Activated naive CD8-positive, alpha-beta T cell treated with anti-CD3 and anti-CD28 coated beads, Interleukin-2, amount 50 U/mL, for 16 hours (primary cell): ENCODE results near the gene FAM234B.

Experiments used
- DNase-seq: peaks from one replicate; pipeline ENCODE4 v3.0.0-alpha.2; 2020; ENCODE audit warnings: low read depth, low spot score

The FAM234B gene

GRCh38 chr12:13091832-13092231, 47.7 kb downstream of the FAM234B start:
- DNase-seq = no peak

DNA sequence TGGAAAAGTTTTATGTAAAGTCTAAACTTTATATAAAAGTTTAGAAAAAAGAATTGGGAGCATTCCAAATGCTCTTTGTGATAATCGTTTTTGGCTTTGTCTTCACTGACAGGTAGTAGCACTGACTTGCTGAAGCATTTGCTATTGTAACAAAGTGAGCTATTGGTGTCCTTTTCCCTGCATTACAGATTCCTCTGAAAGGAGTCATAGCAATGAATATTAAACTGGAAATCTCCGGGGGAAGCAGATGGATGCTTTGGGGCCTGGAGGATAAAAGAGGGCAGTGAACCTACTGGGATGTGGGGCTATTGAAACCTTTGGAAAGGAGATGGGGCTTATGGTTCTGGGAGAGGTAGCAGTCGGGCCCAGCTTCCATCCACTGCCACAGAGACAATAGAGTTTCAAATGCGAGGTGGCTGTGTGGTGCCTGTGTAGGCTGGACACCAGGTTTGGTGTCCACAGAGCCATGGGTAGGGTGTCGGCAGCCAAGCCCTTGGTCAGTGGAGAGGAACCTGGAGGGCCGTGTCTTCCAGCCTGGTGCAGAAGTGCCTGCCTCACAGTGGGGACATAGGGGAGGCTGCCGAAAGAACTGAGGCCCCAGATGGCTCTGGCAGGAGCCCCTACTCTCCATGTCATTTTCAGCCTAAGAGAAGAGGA, 49.1 kb downstream of the FAM234B start:
- no peak for DNase-seq

DNA sequence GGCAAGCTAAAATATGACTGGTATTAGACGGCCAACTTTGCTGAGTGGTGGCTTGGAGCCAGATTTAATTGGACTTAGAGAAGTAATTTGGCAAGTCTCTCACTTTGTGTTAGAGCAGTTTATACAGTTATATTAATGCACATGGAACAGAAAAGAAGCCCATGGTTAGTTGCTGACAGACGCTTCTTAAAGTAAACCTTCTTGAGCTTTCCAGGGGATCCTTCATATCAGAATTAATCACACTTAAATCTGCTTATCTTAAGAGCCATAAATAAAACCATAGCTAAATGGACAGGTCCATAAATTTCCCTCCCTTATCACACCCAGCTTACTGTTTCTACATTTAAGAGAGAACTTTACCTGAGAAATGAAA, 49.7 kb downstream of the FAM234B start:
- no peak for DNase-seq

GRCh38 chr12:13094367-13094766, 50.2 kb downstream of the FAM234B start:
- DNase-seq = no peak

DNA sequence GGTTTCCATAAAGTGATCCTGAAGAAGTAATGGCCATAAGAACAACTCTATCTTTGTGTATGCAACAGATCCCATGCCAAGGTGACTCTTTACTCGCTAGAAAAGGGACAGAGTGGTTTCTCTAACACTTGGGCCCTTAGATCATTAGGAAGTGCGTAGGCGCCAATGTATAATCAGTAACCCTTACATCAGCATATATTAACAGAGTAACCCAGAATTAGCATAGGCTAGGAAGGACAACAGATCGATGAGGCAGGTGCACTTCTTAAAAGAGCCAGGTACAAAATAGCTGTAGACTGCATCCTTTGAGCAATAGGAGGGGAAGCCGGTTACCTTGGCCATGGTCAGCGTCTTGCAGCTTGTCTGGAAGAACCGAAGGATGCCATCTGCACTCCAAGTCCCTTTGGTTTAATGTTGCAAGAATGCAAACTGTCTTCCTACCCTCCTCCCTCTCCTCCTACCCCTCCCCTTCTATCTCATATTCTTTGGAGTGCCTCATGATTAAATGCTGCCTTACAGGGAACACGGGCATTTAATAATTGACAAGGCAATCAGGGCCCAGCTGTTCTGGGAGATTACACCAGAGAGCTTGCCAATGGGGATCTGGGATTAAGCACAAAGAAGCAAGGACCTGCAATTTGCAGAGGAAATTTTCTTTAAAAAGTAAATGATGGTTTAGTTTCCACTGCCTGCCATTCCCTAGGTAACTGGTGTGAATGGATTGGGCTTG, 51.2 kb downstream of the FAM234B start:
- no peak for DNase-seq

GRCh38 chr12:13097491-13098011, 53.4 kb downstream of the FAM234B start:
- DNase-seq = no peak

- no peak for DNase-seq
Observed at GRCh38 chr12:13099066-13099843, 55.1 kb downstream of the FAM234B start.

DNA sequence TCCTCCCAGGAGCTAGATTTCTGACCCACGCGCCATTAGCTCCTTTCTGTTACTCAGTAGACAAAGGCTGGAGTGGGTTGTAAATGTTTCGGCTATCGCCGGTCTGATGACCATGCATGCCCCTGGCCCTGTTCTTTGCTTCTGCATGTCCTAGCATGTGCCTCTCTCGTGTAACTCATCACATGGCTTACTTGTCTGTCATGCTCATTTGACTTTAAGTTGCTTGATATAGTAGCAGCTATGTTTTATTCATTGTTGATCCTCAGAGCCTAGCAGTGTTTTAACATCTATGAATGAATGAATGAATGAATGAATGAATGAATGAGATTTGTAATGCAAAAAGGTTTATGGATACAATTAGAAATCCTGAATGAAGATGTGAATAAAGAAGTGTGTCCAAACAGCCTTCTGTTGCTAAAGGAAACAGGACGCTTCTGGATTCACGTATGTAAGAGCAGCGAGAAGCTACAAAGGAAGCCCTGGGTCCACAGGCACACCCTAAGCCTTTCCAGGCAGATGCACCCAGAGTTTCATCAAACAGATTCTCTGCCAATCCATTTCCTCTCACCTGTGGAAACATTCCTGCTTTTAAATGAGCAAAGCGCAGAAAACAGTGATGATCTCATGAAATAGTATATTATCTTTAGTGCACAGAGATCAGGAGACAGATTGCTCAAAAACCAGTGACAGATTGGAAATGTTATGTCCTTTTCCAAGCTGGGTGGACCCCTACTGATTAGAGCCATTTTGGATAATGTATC, 55.8 kb downstream of the FAM234B start:
- DNase-seq = no peak

GRCh38 chr12:13100605-13100881, 56.4 kb downstream of the FAM234B start:
- DNase-seq = no peak

GRCh38 chr12:13100882-13101769, 56.9 kb downstream of the FAM234B start:
- peak; percentile 70 for DNase-seq

DNA sequence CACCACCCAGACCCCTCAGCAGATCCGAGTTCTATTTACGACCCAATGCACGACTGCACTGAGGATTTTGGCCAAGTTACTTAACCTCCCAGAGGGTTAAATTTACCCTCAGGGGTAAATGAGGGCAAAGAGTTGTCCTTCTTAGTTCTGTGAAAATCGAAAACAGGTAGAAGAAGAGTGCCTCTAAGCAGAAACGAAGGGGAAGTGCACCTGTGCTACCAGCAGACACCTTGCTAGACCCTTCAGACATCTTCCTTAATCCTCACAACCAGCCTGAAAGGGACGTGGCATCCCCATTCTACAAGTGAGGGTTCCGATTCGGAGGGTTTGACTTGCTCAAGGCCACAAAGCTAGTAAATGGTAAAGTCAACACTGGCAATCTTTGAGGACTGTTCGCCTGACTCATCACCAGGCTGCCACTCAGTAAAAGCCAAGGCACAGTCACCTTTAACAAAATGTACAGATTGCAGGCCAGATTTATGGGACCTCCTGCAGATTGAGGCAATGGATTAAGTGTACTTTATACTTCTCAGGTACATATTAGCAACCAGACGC, 57.7 kb downstream of the FAM234B start:
- DNase-seq = no peak

- no peak for DNase-seq
Observed at GRCh38 chr12:13102461-13103195, 58.4 kb downstream of the FAM234B start.

GRCh38 chr12:13103391-13104033, 59.3 kb downstream of the FAM234B start, which contains the start of gene GSG1:
TSS of gene GSG1 (minus strand) at chr12:13103667. CDS start at chr12:13103512, 155 bp downstream.
- DNase-seq = no peak

GRCh38 chr12:13104409-13104808, 60.2 kb downstream of the FAM234B start:
- no peak for DNase-seq

GRCh38 chr12:13105781-13106180, 61.6 kb downstream of the FAM234B start:
- DNase-seq = no peak

DNA sequence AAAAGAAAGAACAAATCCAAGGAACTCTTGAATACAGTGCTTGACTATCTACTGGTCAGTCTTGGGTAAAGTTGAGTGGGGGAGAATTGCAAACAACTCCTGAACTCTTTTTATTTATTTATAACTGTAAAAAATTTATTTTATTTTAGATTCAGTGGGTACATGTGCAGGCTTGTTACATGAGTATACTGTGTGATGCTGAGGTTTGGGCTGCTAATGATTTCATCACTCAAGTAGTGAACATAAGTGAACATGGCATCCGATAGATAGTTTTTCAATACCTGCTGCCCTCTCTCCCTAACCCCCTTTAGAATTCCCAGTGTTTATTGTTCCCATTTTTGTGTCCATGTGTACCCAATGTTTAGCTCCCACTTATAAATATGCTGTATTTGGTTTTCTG, 62.5 kb downstream of the FAM234B start:
- DNase-seq = no peak

DNA sequence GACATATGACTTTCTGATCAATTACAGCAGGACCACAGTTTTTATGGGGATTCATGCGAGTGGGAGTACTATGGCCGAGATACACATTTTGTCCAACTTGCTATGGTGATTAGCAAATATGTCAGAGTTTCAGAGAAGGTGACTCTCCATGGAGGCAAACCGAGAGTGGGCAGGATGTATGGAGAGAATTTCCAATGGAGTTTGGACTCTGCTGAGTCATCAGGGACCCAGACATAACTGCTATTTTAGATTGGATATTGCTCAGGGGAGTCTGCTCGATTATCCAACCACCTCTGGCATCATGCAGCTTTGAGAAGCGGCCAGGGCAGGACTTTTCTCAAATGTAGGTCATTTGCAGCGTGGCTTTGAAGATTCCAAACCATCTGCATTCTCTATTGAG, 68.8 kb downstream of the FAM234B start:
- DNase-seq = no peak

- no peak for DNase-seq
Observed at GRCh38 chr12:13114251-13115052, 70.3 kb downstream of the FAM234B start.
